Colonic mucosa (tissue), 4 donors: ENCODE results near the gene CHI3L1. TPM values are rescaled to one million over a fixed set of nuclear protein-coding genes. Genes with fewer than 3 reads are reported as not detected.
"Not testable (repeated sequence)": the region's sequence is repeated elsewhere in the genome, so short reads cannot be mapped to it uniquely, and the experiment has no call there.

Experiments used
- DNase-seq: peaks from one replicate; pipeline ENCODE4 v3.0.0-alpha.2; 2020
- H3K27ac ChIP-seq: fragments of 200-600 bp; one replicate; pipeline ENCODE4 v1.8.0; 2021
- H3K27me3 ChIP-seq: fragments of 200-600 bp; one replicate; pipeline ENCODE4 v1.8.0; 2021
- H3K36me3 ChIP-seq: fragments of 200-600 bp; one replicate; pipeline ENCODE4 v1.8.0; 2021
- H3K4me1 ChIP-seq: fragments of 200-600 bp; one replicate; pipeline ENCODE4 v1.8.0; 2021; ENCODE audit warnings: mild to moderate bottlenecking
- H3K4me3 ChIP-seq: fragments of 200-600 bp; one replicate; pipeline ENCODE4 v1.8.0; 2021
- H3K9ac ChIP-seq, 2 donors: one replicate each; pipeline ENCODE4 v1.7.0; 2013; ENCODE audit warnings: control low read depth in 2 of 2, low read depth in 2 of 2, low read length in 2 of 2
- H3K9me3 ChIP-seq: fragments of 200-600 bp; one replicate; pipeline ENCODE4 v1.8.0; 2021
- intact Hi-C: fragments of 100-400 bp; cut with DNase I; formaldehyde crosslinking; loops from one replicate; pipeline ENCODE4 v1.14.1; 2022
- total RNA-seq, 2 donors: library from RNA; stranded (reverse); fragmentation: NEBNext Ultra II Directional in 1 of 2; extraction: Animal tissue kit (Norgen Biotek cat#: 25700) in 1 of 2; gene quantifications; one replicate each; pipeline ENCODE4 v1.2.1, GENCODE V29; 2021
- TF ChIP-seq, protein P1 (sequence below): fragments of 200-600 bp; IDR thresholded peaks from one replicate; pipeline ENCODE4 v1.8.0; 2022; ENCODE audit warnings: antibody characterized with exemption, mild to moderate bottlenecking
- donor health status: healthy.
- donor health status: DM: no; HTN: no; CAD: no.
- donor health status: DM: no; HTN: no; CAD: no.

Gene CHI3L1
- total RNA-seq, result 1 to 10 TPM in 1 of 2 donors, under 1 TPM in 1; 0.61 to 1.3 TPM

DNA sequence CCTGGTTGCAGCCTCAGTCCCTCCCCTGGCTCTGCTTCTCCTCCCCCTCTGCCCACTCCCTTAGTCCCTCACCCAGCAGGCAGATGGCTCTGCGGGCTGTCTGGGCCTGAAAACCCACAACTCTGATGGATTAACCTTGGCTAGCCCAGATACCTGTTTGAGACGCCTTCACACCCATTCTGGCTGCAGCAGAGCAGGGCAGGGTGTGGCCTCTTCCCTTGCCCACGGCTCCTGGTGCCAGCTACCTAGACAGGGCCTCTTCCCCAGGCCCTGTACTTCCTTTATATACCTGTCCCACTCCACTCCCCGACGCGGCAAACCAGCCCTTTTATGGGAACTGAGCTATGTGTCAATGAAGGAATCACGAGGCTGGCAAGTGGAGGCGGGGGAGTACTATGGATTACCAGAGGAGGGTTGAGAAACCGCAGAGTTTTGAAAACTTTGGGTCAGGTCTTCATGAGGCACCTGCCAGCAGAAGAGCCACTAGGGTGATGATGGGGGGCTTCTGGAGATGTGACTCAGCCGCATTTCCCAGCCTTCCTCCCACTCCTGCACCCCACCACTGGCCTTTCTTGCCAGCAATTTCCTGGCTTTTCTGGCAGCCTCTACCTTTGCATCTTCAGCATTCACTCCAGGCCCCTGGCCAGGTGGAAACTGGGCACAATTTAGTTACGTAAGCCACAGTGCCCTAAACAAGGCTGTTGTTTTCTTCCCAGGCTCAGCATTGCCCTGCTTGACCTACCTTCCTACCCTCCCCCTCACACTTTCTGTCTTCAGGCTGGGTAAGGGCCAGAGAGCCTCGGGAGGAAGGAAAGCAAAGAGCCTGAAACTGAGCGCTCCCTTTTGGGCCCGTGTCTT lies at the start of gene CHI3L1:
TSS of gene CHI3L1 (minus strand) at position 259 of the 858 bp plus-strand sequence. CDS start at position 178, 81 bp downstream.
- no peaks in the 10 kb centered on the region for H3K36me3 ChIP-seq
- intact Hi-C loops, result no loop called here
- TF ChIP-seq, protein P1, sequence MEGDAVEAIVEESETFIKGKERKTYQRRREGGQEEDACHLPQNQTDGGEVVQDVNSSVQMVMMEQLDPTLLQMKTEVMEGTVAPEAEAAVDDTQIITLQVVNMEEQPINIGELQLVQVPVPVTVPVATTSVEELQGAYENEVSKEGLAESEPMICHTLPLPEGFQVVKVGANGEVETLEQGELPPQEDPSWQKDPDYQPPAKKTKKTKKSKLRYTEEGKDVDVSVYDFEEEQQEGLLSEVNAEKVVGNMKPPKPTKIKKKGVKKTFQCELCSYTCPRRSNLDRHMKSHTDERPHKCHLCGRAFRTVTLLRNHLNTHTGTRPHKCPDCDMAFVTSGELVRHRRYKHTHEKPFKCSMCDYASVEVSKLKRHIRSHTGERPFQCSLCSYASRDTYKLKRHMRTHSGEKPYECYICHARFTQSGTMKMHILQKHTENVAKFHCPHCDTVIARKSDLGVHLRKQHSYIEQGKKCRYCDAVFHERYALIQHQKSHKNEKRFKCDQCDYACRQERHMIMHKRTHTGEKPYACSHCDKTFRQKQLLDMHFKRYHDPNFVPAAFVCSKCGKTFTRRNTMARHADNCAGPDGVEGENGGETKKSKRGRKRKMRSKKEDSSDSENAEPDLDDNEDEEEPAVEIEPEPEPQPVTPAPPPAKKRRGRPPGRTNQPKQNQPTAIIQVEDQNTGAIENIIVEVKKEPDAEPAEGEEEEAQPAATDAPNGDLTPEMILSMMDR, result no peak
- no peak within 1 kb of the TSS for H3K4me3 ChIP-seq
- H3K27ac ChIP-seq, result no peak within 1 kb of the TSS
- H3K9ac ChIP-seq, result no peak within 1 kb of the TSS
- no peaks in the 10 kb centered on the region for H3K27me3 ChIP-seq
- no peaks in the 10 kb centered on the region for H3K4me1 ChIP-seq
- no peak for DNase-seq
- no peaks in the 10 kb centered on the region for H3K9me3 ChIP-seq

DNA sequence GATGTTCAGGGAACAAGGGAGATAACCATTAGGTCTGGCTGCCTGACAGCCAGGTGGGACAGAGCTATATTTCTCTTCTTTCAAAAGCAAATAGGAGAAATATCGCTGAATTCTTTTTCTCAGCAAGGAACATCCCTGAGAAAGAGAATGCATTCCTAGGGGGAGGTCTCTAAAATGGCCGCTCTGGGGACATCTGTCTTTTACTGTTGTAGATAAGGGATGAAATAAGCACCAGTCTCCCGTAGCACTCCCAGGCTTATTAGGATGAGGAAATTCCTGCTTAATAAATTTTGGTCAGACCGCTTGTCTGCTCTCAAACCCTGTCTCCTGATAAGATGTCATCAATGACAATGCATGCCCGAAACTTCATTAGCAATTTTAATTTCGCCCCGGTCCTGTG lies 48.4 kb upstream of the CHI3L1 start:
- H3K4me1 ChIP-seq, H3K27ac ChIP-seq, H3K9me3 ChIP-seq, H3K4me3 ChIP-seq, H3K36me3 ChIP-seq, intact Hi-C loops, DNase-seq, H3K9ac ChIP-seq, H3K27me3 ChIP-seq: not testable (repeated sequence)

DNA sequence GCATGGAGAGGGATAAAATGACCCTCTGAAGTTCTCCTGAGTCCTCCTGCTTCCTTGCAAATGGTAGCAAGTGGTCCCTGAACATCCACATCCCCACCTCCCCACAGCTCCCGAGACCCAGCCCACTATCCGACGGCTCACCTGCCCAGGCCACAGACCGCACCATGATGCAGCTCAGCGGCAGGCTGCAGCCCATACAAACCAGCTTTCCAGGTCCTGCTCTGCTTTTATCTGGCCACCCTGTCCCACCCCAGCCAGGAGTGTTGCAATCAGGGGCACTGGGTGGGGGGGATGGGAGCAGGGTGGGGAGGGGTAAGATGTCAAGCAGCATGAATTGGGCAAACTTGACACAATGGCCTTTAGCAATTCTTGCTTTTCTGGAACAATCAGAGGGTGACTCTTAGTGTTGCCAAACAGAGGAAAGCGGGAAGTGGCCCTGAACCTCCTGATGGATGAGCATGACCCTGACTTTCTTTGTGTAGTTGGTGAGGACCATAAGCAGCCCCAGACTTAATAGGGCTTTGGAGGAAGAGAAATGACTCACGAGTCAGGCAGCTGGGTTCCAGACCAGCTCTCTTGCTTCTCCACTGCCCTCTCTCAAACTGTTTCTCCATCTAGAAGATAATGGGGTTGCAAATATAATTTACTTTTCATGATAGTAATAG lies 43.1 kb upstream of the CHI3L1 start, which contains the start of gene CHIT1:
TSS of gene CHIT1 (minus strand) at position 203 of the 665 bp plus-strand sequence. CDS start at position 166, 37 bp downstream.
- H3K9ac ChIP-seq, result no peak within 1 kb of the TSS
- TF ChIP-seq, protein P1, result no peak
- H3K27me3 ChIP-seq, result no peaks in the 10 kb centered on the region
- no peak for DNase-seq
- H3K4me1 ChIP-seq, result no peaks in the 10 kb centered on the region
- H3K36me3 ChIP-seq, result no peaks in the 10 kb centered on the region
- H3K4me3 ChIP-seq, result no peak within 1 kb of the TSS
- H3K27ac ChIP-seq, result no peak within 1 kb of the TSS
- intact Hi-C loops, result no loop called here
- no peaks in the 10 kb centered on the region for H3K9me3 ChIP-seq

DNA sequence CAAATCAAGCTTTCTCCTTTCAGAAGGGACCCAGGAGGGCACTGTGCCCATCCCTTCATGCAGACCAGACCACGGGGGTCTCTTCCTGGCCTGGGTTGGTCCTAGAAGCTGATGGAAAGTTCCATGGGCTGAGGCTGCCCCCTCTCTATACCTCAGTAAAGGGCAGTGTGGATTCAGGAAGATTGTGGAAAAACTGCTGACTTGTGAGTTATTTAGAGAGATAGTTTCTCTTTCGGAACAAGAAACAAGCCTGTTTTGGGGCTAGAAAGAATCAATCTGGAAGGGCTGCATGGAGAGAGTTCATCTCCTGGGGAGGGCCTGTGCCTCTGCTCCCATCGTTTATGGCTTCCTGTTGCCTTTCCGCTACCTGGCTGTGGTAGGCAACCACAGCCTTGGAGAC lies 42.2 kb upstream of the CHI3L1 start:
- no peak for DNase-seq
- Histone ChIP-seq H3K36me3 (no peaks in the 10 kb centered on the region), H3K27ac (no peak overlapping the region), H3K9me3 (no peaks in the 10 kb centered on the region), H3K27me3 (no peaks in the 10 kb centered on the region), H3K4me3 (no peak overlapping the region), H3K9ac (no peak overlapping the region), H3K4me1 (no peaks in the 10 kb centered on the region)
- intact Hi-C loops, result no loop called here
- TF ChIP-seq, protein P1, result no peak

DNA sequence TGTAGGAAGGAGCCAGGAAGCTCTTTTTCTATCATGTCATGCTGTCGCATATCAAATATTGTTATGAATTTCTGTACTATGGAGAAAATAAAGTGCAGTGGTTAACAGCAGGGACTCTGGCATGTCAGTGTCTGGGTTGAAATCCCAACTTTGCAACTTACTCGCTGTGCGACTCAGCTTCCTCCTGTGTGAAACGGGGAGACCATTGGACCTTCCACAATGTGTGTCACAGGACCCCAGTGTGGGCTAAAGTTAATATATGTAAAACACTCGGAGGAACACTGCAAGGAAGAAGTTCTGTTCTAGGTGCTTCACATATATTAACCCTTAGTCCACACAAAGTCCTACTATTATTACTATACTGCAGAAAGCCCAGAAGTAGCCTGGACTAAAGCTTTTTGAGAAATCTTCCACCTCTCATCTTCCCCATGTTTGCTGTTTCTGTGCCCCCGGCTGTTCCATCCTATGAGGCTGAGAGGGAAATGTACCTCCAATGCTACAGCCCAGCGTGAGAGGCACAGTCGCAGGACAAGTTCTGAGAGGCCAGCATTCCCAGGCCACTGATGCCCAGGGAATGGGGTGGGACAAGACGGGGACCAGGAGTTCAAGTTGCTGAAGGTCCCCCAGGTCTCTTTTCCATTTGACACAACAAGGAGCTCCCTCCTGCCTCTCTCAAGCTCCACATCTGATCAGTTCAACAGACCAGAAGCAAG lies 41.0 kb upstream of the CHI3L1 start:
- no peak overlapping the region for H3K9ac ChIP-seq
- no peak for DNase-seq
- no peaks in the 10 kb centered on the region for H3K4me1 ChIP-seq
- H3K27me3 ChIP-seq, result no peaks in the 10 kb centered on the region
- TF ChIP-seq, protein P1, result no peak
- no peaks in the 10 kb centered on the region for H3K9me3 ChIP-seq
- H3K36me3 ChIP-seq, result no peaks in the 10 kb centered on the region
- H3K4me3 ChIP-seq, result no peak overlapping the region
- no peak overlapping the region for H3K27ac ChIP-seq
- intact Hi-C loops, result no loop called here
